Measurements from ENCODE around the gene PDE3A.

The PDE3A gene

DNA sequence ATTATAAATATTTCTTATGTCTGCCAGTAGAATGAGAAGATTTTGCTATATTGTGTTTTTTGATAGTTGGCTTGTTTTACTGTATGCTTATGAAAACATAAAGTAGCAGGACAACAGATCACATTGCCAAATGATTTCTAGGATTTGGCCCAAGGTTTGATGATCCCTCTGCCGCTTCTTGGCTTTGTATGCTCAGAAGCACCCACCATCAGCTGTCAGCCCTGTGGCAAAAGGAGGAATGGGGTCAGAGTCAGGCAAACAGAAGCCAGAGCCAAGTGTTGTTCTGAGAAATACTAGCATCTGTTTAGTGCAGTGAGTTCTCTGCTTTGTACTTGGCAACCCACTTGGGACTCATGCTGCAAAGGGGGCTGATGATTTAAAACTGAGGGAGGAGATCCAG lies 152.2 kb downstream of the PDE3A start:
- TF ChIP-seq, protein P1, sequence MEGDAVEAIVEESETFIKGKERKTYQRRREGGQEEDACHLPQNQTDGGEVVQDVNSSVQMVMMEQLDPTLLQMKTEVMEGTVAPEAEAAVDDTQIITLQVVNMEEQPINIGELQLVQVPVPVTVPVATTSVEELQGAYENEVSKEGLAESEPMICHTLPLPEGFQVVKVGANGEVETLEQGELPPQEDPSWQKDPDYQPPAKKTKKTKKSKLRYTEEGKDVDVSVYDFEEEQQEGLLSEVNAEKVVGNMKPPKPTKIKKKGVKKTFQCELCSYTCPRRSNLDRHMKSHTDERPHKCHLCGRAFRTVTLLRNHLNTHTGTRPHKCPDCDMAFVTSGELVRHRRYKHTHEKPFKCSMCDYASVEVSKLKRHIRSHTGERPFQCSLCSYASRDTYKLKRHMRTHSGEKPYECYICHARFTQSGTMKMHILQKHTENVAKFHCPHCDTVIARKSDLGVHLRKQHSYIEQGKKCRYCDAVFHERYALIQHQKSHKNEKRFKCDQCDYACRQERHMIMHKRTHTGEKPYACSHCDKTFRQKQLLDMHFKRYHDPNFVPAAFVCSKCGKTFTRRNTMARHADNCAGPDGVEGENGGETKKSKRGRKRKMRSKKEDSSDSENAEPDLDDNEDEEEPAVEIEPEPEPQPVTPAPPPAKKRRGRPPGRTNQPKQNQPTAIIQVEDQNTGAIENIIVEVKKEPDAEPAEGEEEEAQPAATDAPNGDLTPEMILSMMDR (IDR thresholded peaks at IDR 0.05; ENCODE audit: low read length, missing control alignments): no peak
- DNase-seq (ENCODE audit: low read depth): no peak
- H3K4me3 ChIP-seq (replicated peaks; ENCODE audit: low read depth, low read length): no peak overlapping the region

DNA sequence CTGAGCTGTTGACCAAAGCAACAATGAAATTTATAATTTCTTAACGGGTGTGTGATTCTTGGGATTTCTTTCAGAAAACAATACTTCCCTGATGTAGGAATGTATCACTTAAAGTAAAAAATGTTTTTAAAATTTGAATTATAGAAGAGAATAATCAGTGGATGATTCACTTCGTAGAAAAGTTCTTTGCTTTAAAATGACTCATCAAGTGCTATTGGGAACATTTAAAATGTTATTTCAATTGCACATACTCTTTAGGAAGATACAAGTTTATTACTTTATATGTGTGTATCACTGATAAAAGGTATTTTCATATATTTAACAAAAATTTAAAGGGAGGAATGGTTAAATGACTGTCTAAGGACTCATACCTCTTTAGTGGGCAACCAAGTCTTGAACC lies 155.3 kb downstream of the PDE3A start:
- no peak overlapping the region for H3K4me3 ChIP-seq (replicated peaks; ENCODE audit: low read depth, low read length)
- TF ChIP-seq, protein P1 (IDR thresholded peaks at IDR 0.05; ENCODE audit: low read length, missing control alignments): no peak
- peak; percentile 37 for DNase-seq (ENCODE audit: low read depth)

DNA sequence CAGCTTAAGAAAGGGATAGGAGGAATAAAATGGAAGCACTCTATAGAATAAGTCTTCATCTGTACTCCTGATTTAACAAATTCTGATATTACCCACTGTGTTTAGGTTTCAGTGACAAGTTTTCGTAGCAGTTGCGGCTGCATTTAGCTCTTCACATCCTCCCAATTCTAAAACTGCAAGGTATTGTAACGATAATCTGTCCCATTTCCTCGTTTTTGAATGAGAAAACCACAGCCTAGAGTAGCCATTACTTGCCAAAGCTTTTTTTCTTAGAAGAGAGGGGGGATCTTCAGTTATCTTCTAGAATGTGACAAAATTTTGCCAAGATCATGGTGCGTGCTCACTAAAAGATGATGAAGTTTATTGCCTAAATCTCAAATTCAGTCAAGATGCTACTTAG lies 155.8 kb downstream of the PDE3A start:
- no peak overlapping the region for H3K4me3 ChIP-seq (replicated peaks; ENCODE audit: low read depth, low read length)
- DNase-seq (ENCODE audit: low read depth): no peak
- TF ChIP-seq, protein P1 (IDR thresholded peaks at IDR 0.05; ENCODE audit: low read length, missing control alignments): no peak

DNA sequence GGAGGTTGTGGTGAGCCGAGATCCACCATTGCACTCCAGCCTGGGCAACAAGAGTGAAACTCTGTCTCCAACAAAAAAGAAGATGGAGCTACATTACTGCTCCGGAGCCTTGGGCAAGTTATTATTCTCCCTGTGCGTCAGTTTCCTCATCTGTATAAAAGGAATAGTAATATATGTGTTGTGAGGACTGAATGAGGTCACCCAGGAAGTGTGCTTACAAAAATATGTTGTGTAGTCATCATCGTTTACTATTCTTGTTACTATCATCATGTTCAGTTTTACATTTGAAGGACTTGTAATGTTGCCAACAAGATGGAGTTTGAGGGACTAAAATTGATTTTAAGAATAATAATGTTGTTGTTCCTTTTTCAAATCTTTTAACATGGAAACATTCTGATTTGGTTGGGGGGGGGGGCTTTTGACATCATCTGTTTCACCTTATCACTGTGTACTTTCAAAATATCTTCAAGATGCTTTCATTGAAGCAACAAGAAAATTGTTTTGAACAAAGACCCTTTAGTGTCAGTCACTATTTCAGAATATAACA lies 156.8 kb downstream of the PDE3A start:
- H3K4me3 ChIP-seq (replicated peaks; ENCODE audit: low read depth, low read length): no peak overlapping the region
- TF ChIP-seq, protein P1 (IDR thresholded peaks at IDR 0.05; ENCODE audit: low read length, missing control alignments): no peak
- DNase-seq (ENCODE audit: low read depth): peak; percentile 50

DNA sequence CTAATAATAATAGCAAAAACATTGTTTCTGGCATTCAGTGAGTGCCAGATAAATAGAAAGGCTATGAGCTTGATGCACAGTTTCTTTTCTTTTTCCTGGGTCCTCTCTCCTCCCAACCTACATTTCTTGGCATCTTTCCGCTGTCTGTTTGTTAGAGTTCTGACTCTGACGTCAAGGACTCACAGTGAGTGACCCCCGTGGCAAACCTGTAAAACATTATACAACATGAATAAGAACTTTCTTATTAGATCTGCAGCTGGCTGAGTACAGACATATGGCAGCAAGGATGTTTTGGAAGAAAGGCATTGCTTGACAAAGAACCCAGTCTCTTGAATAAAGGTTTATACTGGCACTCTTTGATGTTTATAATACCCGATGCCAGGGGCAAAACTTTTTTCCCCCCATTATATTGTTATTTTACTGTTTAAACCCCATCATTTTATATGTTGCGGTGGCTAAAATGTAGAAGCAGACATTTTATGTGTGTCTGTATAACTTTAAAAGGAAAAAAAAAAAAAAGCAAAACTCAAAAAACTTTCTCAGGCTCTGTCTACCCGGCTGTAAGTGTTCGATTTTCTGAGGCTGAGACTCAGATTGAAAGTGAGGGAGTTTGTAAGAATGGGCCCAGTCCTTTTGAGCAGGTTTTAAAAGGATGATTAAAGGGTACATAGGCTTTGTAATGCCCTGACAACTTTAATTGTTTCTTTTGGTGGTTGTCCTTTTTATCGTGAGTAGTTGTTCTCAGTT lies 159.3 kb downstream of the PDE3A start:
- no peak overlapping the region for H3K4me3 ChIP-seq (replicated peaks; ENCODE audit: low read depth, low read length)
- TF ChIP-seq, protein P1 (IDR thresholded peaks at IDR 0.05; ENCODE audit: low read length, missing control alignments): no peak
- DNase-seq (ENCODE audit: low read depth): peak; percentile 49

- TF ChIP-seq, protein P1 (IDR thresholded peaks at IDR 0.05; ENCODE audit: low read length, missing control alignments): no peak
- no peak for DNase-seq (ENCODE audit: low read depth)
- H3K4me3 ChIP-seq (replicated peaks; ENCODE audit: low read depth, low read length): no peak overlapping the region
These were observed 159.9 kb downstream of the PDE3A start for GRCh38 chr12:20528208-20528607.

GRCh38 chr12:20546267-20546666 lies 177.9 kb downstream of the PDE3A start:
- TF ChIP-seq, protein P1 (IDR thresholded peaks at IDR 0.05; ENCODE audit: low read length, missing control alignments): no peak
- DNase-seq (ENCODE audit: low read depth): no peak
- no peak overlapping the region for H3K4me3 ChIP-seq (replicated peaks; ENCODE audit: low read depth, low read length)

Data from fibroblast of pulmonary artery (primary cell).